Mesendoderm (in vitro differentiated cells): ENCODE data around the gene DAPK1.

Experiments
- DNase-seq: peaks from one replicate; pipeline ENCODE4 v3.0.0; 2013
- H2AK5ac ChIP-seq: 2 replicates; pipeline ENCODE4 v1.6.1; 2013; ENCODE audit warnings: low read length, inconsistent platforms
- H2BK120ac ChIP-seq: 2 replicates; pipeline ENCODE4 v1.6.1; 2013; ENCODE audit warnings: low read depth, mild to moderate bottlenecking, low read length, moderate library complexity, mixed read lengths
- H2BK15ac ChIP-seq: replicated peaks from 2 replicates; pipeline ENCODE4 v1.6.1; 2013; ENCODE audit warnings: low read depth, mild to moderate bottlenecking, moderate library complexity
- H2BK5ac ChIP-seq: 2 replicates; pipeline ENCODE4 v1.6.1; 2013; ENCODE audit warnings: low read length, inconsistent platforms
- H3K18ac ChIP-seq: 2 replicates; pipeline ENCODE4 v1.6.1; 2013; ENCODE audit warnings: mild to moderate bottlenecking, low read length, mixed read lengths
- H3K23ac ChIP-seq: one replicate; pipeline ENCODE4 v1.6.1; 2013; ENCODE audit warnings: low read length
- H3K27ac ChIP-seq: 2 replicates; pipeline ENCODE4 v1.5.1; 2013; ENCODE audit warnings: low read depth, mild to moderate bottlenecking, inconsistent platforms, low read length, moderate library complexity
- H3K27me3 ChIP-seq: 2 replicates; pipeline ENCODE4 v1.6.1; 2013; ENCODE audit warnings: low read length, control low read depth, mild to moderate bottlenecking, inconsistent platforms; ENCODE audit not compliant: insufficient read depth, poor library complexity
- H3K36me3 ChIP-seq: 2 replicates; pipeline ENCODE4 v1.6.1; 2013; ENCODE audit warnings: low read length, inconsistent platforms; ENCODE audit not compliant: control insufficient read depth, insufficient read depth
- H3K4ac ChIP-seq: one replicate; pipeline ENCODE4 v1.6.1; 2013; ENCODE audit warnings: low read depth, mild to moderate bottlenecking, low read length, moderate library complexity
- H3K4me1 ChIP-seq: 2 replicates; pipeline ENCODE4 v1.6.1; 2013; ENCODE audit warnings: low read depth, low read length, inconsistent platforms; ENCODE audit not compliant: control insufficient read depth
- H3K4me2 ChIP-seq: 2 replicates; pipeline ENCODE4 v1.6.1; 2013; ENCODE audit warnings: low read length
- H3K4me3 ChIP-seq: 2 replicates; pipeline ENCODE4 v1.5.1; 2013; ENCODE audit warnings: mild to moderate bottlenecking, low read length
- H3K56ac ChIP-seq: one replicate; pipeline ENCODE4 v1.6.1; 2013; ENCODE audit warnings: low read length
- H3K79me1 ChIP-seq: 2 replicates; pipeline ENCODE4 v1.6.1; 2013; ENCODE audit warnings: low read length, inconsistent platforms
- H3K79me2 ChIP-seq: 2 replicates; pipeline ENCODE4 v1.6.1; 2013; ENCODE audit warnings: mild to moderate bottlenecking, low read length; ENCODE audit not compliant: control insufficient read depth, insufficient read depth
- H3K9ac ChIP-seq: 2 replicates; pipeline ENCODE4 v1.6.1; 2013; ENCODE audit warnings: low read length, inconsistent platforms
- H4K5ac ChIP-seq: one replicate; pipeline ENCODE4 v1.6.1; 2013; ENCODE audit warnings: low read length
- H4K8ac ChIP-seq: one replicate; pipeline ENCODE4 v1.6.1; 2013; ENCODE audit warnings: low read depth, mild to moderate bottlenecking, control low read depth, low read length, moderate library complexity
- WGBS: extraction: QIAGEN DNeasy Blood & Tissue Kit; methylation state at CpG from one replicate; pipeline ENCODE4 v1.1.7; 2013; ENCODE audit warnings: low lambda C conversion rate, missing lambda C conversion rate; ENCODE audit not compliant: insufficient coverage; ENCODE audit errors: extremely low coverage; 5-methylcytosine and 5-hydroxymethylcytosine counted together

Gene DAPK1

GRCh38 chr9:87639949-87640348 is 142.3 kb downstream of the DAPK1 start:
- Histone ChIP-seq H3K23ac (no peak overlapping the region), H3K27ac (no peak overlapping the region), H3K56ac (no peak overlapping the region), H3K9ac (no peak overlapping the region), H3K18ac (no peak overlapping the region), H2AK5ac (no peak overlapping the region), H3K27me3 (no peaks in the 10 kb centered on the region), H3K79me1 (peaks cover 10% of the 10 kb centered on the region), H4K5ac (no peak overlapping the region), H2BK5ac (no peak overlapping the region), H2BK15ac (no peak overlapping the region), H3K79me2 (no peaks in the 10 kb centered on the region), H3K4ac (no peak overlapping the region), H3K36me3 (no peaks in the 10 kb centered on the region), H2BK120ac (no peak overlapping the region), H3K4me3 (no peak overlapping the region), H3K4me2 (no peak overlapping the region), H3K4me1 (no peaks in the 10 kb centered on the region), H4K8ac (no peak overlapping the region)
- DNase-seq, result no peak
- WGBS, result no CpG with 5 or more reads among the region's 4 CpGs

- DNase-seq, result no peak
- H3K36me3 ChIP-seq, result no peaks in the 10 kb centered on the region
- no CpG with 5 or more reads among the region's 5 CpGs for WGBS
- no peak overlapping the region for H3K9ac ChIP-seq
- H4K5ac ChIP-seq, result no peak overlapping the region
- H3K4ac ChIP-seq, result no peak overlapping the region
- H3K79me2 ChIP-seq, result no peaks in the 10 kb centered on the region
- no peak overlapping the region for H2BK120ac ChIP-seq
- H2BK5ac ChIP-seq, result no peak overlapping the region
- H3K18ac ChIP-seq, result no peak overlapping the region
- H3K4me3 ChIP-seq, result no peak overlapping the region
- H3K4me1 ChIP-seq, result no peaks in the 10 kb centered on the region
- no peaks in the 10 kb centered on the region for H3K27me3 ChIP-seq
- H3K79me1 ChIP-seq, result peaks cover 10% of the 10 kb centered on the region
- no peak overlapping the region for H3K27ac ChIP-seq
- no peak overlapping the region for H3K56ac ChIP-seq
- H2BK15ac ChIP-seq, result no peak overlapping the region
- no peak overlapping the region for H4K8ac ChIP-seq
- no peak overlapping the region for H3K4me2 ChIP-seq
- no peak overlapping the region for H3K23ac ChIP-seq
- H2AK5ac ChIP-seq, result no peak overlapping the region
These were observed 142.7 kb downstream of the DAPK1 start for GRCh38 chr9:87640385-87640795.

GRCh38 chr9:87641067-87641466 is 143.4 kb downstream of the DAPK1 start:
- Histone ChIP-seq H3K79me1 (peaks cover 7% of the 10 kb centered on the region), H3K4ac (no peak overlapping the region), H3K56ac (no peak overlapping the region), H2BK5ac (no peak overlapping the region), H2AK5ac (no peak overlapping the region), H4K8ac (no peak overlapping the region), H3K9ac (no peak overlapping the region), H3K18ac (no peak overlapping the region), H2BK15ac (no peak overlapping the region), H2BK120ac (no peak overlapping the region), H3K4me1 (no peaks in the 10 kb centered on the region), H4K5ac (no peak overlapping the region), H3K27me3 (no peaks in the 10 kb centered on the region), H3K4me2 (no peak overlapping the region), H3K79me2 (no peaks in the 10 kb centered on the region), H3K4me3 (no peak overlapping the region), H3K23ac (no peak overlapping the region), H3K36me3 (no peaks in the 10 kb centered on the region), H3K27ac (no peak overlapping the region)
- DNase-seq, result no peak
- no CpG with 5 or more reads among the region's 3 CpGs for whole genome bisulfite sequencing

GRCh38 chr9:87642330-87643106 is 144.9 kb downstream of the DAPK1 start:
- Histone ChIP-seq H4K8ac (no peak overlapping the region), H3K36me3 (peaks cover 3% of the 10 kb centered on the region), H3K79me2 (no peaks in the 10 kb centered on the region), H3K79me1 (peaks cover 6% of the 10 kb centered on the region), H3K23ac (no peak overlapping the region), H3K4me2 (no peak overlapping the region), H3K9ac (no peak overlapping the region), H2BK120ac (no peak overlapping the region), H3K4me1 (no peaks in the 10 kb centered on the region), H4K5ac (no peak overlapping the region), H2AK5ac (no peak overlapping the region), H3K4ac (no peak overlapping the region), H3K56ac (no peak overlapping the region), H3K4me3 (no peak overlapping the region), H3K18ac (no peak overlapping the region), H2BK5ac (no peak overlapping the region), H3K27ac (no peak overlapping the region), H3K27me3 (no peaks in the 10 kb centered on the region), H2BK15ac (no peak overlapping the region)
- WGBS, result no CpG with 5 or more reads among the region's 6 CpGs
- DNase-seq, result no peak

- H2BK5ac ChIP-seq, result no peak overlapping the region
- no peak overlapping the region for H2AK5ac ChIP-seq
- H3K27ac ChIP-seq, result no peak overlapping the region
- H2BK15ac ChIP-seq, result no peak overlapping the region
- no peak overlapping the region for H3K23ac ChIP-seq
- H3K9ac ChIP-seq, result no peak overlapping the region
- no peak overlapping the region for H3K4me3 ChIP-seq
- H3K4me2 ChIP-seq, result no peak overlapping the region
- no peak overlapping the region for H2BK120ac ChIP-seq
- H4K8ac ChIP-seq, result no peak overlapping the region
- peaks cover 5% of the 10 kb centered on the region for H3K36me3 ChIP-seq
- H3K56ac ChIP-seq, result no peak overlapping the region
- no peak overlapping the region for H3K18ac ChIP-seq
- no peaks in the 10 kb centered on the region for H3K79me2 ChIP-seq
- H3K27me3 ChIP-seq, result no peaks in the 10 kb centered on the region
- no peak overlapping the region for H4K5ac ChIP-seq
- H3K79me1 ChIP-seq, result peaks cover 6% of the 10 kb centered on the region
- no CpG with 5 or more reads among the region's 9 CpGs for WGBS
- H3K4ac ChIP-seq, result no peak overlapping the region
- DNase-seq, result no peak
- no peaks in the 10 kb centered on the region for H3K4me1 ChIP-seq
These were observed 145.5 kb downstream of the DAPK1 start for GRCh38 chr9:87643107-87643650.
